PC-9 (cell line): ENCODE data around the gene SERPINA10. TPM values are rescaled to one million over a fixed set of nuclear protein-coding genes. Genes with fewer than 3 reads are reported as not detected.

Source experiments
- BruUV-seq: library from RNA; stranded (reverse); fragments of 400-500 nt; replicated peaks from 2 replicates; lab custom pipeline; 2021; lab: Mats Ljungman, UMichigan
- CTCF ChIA-PET: fragments of 300-600 bp; sonication (Branson Sonifier 250); formaldehyde crosslinking; loops from one replicate; lab custom pipeline; 2022; ENCODE audit warnings: antibody characterized with exemption; lab: Charles Lee
- POLR2A ChIA-PET: fragments of 300-600 bp; sonication (Branson Sonifier 250); formaldehyde crosslinking; loops from one replicate; lab custom pipeline; 2022; ENCODE audit warnings: antibody characterized with exemption; ENCODE audit not compliant: unreplicated experiment; lab: Charles Lee
- DNase-seq, 2 experiments: peaks; one replicate each; pipeline versions ENCODE4 v3.0.0 to v3.0.0-alpha.2; 2015 to 2022; ENCODE audit warnings: mixed read lengths in 1 of 2
- H2AFZ ChIP-seq: fragments of 200-600 bp; sonication (generic); 2 replicates; pipeline ENCODE4 v1.8.1; 2017; ENCODE audit warnings: antibody characterized with exemption
- H3F3A ChIP-seq: fragments of 200-600 bp; sonication (generic); 2 replicates; pipeline ENCODE4 v1.8.1; 2017; ENCODE audit warnings: antibody characterized with exemption, mild to moderate bottlenecking, low read depth; ENCODE audit not compliant: insufficient read depth
- H3K27ac ChIP-seq: fragments of 200-600 bp; sonication (generic); 2 replicates; pipeline ENCODE4 v1.6.1; 2016; ENCODE audit warnings: mixed run types
- H3K27me3 ChIP-seq: fragments of 200-600 bp; sonication (generic); 2 replicates; pipeline ENCODE4 v1.6.1; 2016; ENCODE audit warnings: low read depth, mixed run types; ENCODE audit not compliant: insufficient read depth
- H3K36me3 ChIP-seq: fragments of 200-600 bp; sonication (generic); 2 replicates; pipeline ENCODE4 v1.6.1; 2016; ENCODE audit warnings: low read depth, mixed run types
- H3K4me1 ChIP-seq: fragments of 200-600 bp; sonication (generic); replicated peaks from 2 replicates; pipeline ENCODE4 v1.6.1; 2016; ENCODE audit warnings: mixed run types; ENCODE audit not compliant: insufficient read depth
- H3K4me2 ChIP-seq: fragments of 200-600 bp; sonication (generic); 2 replicates; pipeline ENCODE4 v1.6.1; 2017; ENCODE audit warnings: mixed run types
- H3K4me3 ChIP-seq: fragments of 200-600 bp; sonication (generic); 2 replicates; pipeline ENCODE4 v1.6.1; 2016; ENCODE audit warnings: mixed run types
- H3K79me2 ChIP-seq: fragments of 200-600 bp; sonication (generic); 2 replicates; pipeline ENCODE4 v1.6.1; 2017; ENCODE audit warnings: low read depth, mixed run types
- H3K9me2 ChIP-seq: fragments of 200-600 bp; sonication (generic); 2 replicates; pipeline ENCODE4 v1.8.1; 2017; ENCODE audit warnings: mild to moderate bottlenecking; ENCODE audit not compliant: insufficient read depth
- H3K9me3 ChIP-seq: fragments of 200-600 bp; sonication (generic); 2 replicates; pipeline ENCODE4 v1.8.1; 2016; ENCODE audit warnings: low read depth; ENCODE audit not compliant: insufficient read depth
- H4K20me1 ChIP-seq: fragments of 200-600 bp; sonication (generic); 2 replicates; pipeline ENCODE4 v1.8.1; 2017; ENCODE audit not compliant: insufficient read depth
- EZH2 ChIP-seq: fragments of 200-600 bp; sonication (generic); IDR thresholded peaks from 2 replicates; pipeline ENCODE4 v1.8.0; 2017; ENCODE audit warnings: antibody characterized with exemption, low read depth
- intact Hi-C: fragments of 100-400 bp; cut with micrococcal nuclease; formaldehyde crosslinking; loops from one replicate; pipeline ENCODE4 v1.10.0; 2022; ENCODE audit not compliant: unreplicated experiment
- total RNA-seq: library from RNA; stranded (reverse); gene quantifications from 2 replicates; pipeline ENCODE4 v1.2.3, GENCODE V29; 2021
- TF ChIP-seq, protein P1 (sequence below): fragments of 200-600 bp; sonication (generic); conservative IDR thresholded peaks from 2 replicates; pipeline ENCODE4 v1.6.1; 2017; ENCODE audit warnings: mixed run types, antibody characterized with exemption, mild to moderate bottlenecking, moderate library complexity

SERPINA10 gene
- total RNA-seq, 1 experiment from 2014 or later = not detected

DNA sequence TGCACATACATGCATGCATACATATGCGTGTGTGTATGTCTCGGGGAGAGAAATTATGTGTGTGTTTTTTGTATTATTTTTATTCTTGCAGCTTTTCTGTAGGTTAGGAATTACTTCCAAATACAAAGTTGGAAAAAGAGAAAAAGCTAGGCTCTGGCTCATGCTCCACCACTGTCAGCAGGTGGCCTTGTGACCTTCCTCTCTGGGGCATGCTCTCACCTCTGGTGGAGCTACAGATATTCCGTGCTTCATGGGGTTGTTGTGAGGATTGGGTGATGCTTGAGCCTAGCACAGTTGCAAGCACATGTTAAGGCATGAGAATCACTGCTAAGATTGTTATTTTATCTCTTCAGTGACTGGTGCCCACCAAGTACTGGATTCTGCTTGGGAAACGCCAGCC lies 36.8 kb upstream of the SERPINA10 start:
- POLR2A ChIA-PET = no interaction called here
- no TSS peak for BruUV-seq

GRCh38 chr14:94328196-94328595 lies 35.1 kb upstream of the SERPINA10 start:
- BruUV-seq = no TSS peak
- Histone ChIP-seq H3K27me3 (no peaks in the 10 kb centered on the region), H3K9me2 (no peaks in the 10 kb centered on the region), H2AFZ (no peak overlapping the region), H3K4me3 (no peak overlapping the region), H3K4me1 (no peaks in the 10 kb centered on the region), H3K36me3 (no peaks in the 10 kb centered on the region), H4K20me1 (no peaks in the 10 kb centered on the region), H3F3A (no peaks in the 10 kb centered on the region), H3K4me2 (no peak overlapping the region), H3K27ac (no peak overlapping the region), H3K9me3 (no peaks in the 10 kb centered on the region), H3K79me2 (no peaks in the 10 kb centered on the region)
- ChIA-PET CTCF (no interaction called here), POLR2A (no interaction called here)
- intact Hi-C loops = no loop called here
- TF ChIP-seq EZH2 = no peak
- TF ChIP-seq, protein P1, sequence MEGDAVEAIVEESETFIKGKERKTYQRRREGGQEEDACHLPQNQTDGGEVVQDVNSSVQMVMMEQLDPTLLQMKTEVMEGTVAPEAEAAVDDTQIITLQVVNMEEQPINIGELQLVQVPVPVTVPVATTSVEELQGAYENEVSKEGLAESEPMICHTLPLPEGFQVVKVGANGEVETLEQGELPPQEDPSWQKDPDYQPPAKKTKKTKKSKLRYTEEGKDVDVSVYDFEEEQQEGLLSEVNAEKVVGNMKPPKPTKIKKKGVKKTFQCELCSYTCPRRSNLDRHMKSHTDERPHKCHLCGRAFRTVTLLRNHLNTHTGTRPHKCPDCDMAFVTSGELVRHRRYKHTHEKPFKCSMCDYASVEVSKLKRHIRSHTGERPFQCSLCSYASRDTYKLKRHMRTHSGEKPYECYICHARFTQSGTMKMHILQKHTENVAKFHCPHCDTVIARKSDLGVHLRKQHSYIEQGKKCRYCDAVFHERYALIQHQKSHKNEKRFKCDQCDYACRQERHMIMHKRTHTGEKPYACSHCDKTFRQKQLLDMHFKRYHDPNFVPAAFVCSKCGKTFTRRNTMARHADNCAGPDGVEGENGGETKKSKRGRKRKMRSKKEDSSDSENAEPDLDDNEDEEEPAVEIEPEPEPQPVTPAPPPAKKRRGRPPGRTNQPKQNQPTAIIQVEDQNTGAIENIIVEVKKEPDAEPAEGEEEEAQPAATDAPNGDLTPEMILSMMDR = no peak
- DNase-seq = no peak

More for the DNA sequence above, 36.8 kb upstream of the SERPINA10 start:
- no peak overlapping the region for H3K4me2 ChIP-seq
- no peaks in the 10 kb centered on the region for H4K20me1 ChIP-seq
- DNase-seq = no peak
- no peaks in the 10 kb centered on the region for H3K27me3 ChIP-seq
- TF ChIP-seq, protein P1 = no peak
- no peak for TF ChIP-seq EZH2
- H3F3A ChIP-seq = no peaks in the 10 kb centered on the region
- no peaks in the 10 kb centered on the region for H3K36me3 ChIP-seq
- H3K27ac ChIP-seq = no peak overlapping the region
- intact Hi-C loops = no loop called here
- H2AFZ ChIP-seq = no peak overlapping the region
- CTCF ChIA-PET = no interaction called here
- no peak overlapping the region for H3K4me3 ChIP-seq
- no peaks in the 10 kb centered on the region for H3K9me2 ChIP-seq
- H3K9me3 ChIP-seq = no peaks in the 10 kb centered on the region
- no peaks in the 10 kb centered on the region for H3K4me1 ChIP-seq
- no peaks in the 10 kb centered on the region for H3K79me2 ChIP-seq

GRCh38 chr14:94322648-94323570 lies 29.8 kb upstream of the SERPINA10 start, which contains the start of gene SERPINA6:
SERPINA6 (minus strand) TSS chr14:94323336; CDS start chr14:94314648, 8,688 bp downstream.
- Histone ChIP-seq H3K27ac (no peak within 1 kb of the TSS), H3K4me2 (no peak within 1 kb of the TSS), H3K4me1 (no peaks in the 10 kb centered on the region), H3F3A (no peaks in the 10 kb centered on the region), H3K9me2 (no peaks in the 10 kb centered on the region), H3K4me3 (no peak within 1 kb of the TSS), H3K9me3 (no peaks in the 10 kb centered on the region), H2AFZ (no peak within 1 kb of the TSS), H4K20me1 (no peaks in the 10 kb centered on the region), H3K27me3 (peaks cover 5% of the 10 kb centered on the region), H3K36me3 (no peaks in the 10 kb centered on the region), H3K79me2 (no peaks in the 10 kb centered on the region)
- ChIA-PET CTCF (no interaction called here), POLR2A (no interaction called here)
- no peak for TF ChIP-seq EZH2
- TF ChIP-seq, protein P1 = no peak
- no peak for DNase-seq
- intact Hi-C loops = no loop called here
- no TSS peak for BruUV-seq
